A549 treated with CORT108297 at 1 μM for 4 hours (cell line): Measurements from ENCODE around the gene TBC1D5. TPM values are rescaled to one million over a fixed set of nuclear protein-coding genes. Genes with fewer than 3 reads are reported as not detected.

Experiments used
- total RNA-seq: library from RNA; stranded (reverse); fragments of 200-300 nt; extraction: Qiagen RNA extraction; gene quantifications from 5 replicates; pipeline ENCODE4 v1.2.3, GENCODE V29; 2022

TBC1D5 gene
- total RNA-seq, result 11.5 to 16.3 TPM (median 13.9 TPM) in 5 replicates

GRCh38 chr3:17742102-17742879 lies at the start of gene TBC1D5:
TSS of gene TBC1D5 (minus strand) at chr3:17742631. CDS start at chr3:17508570, 234,061 bp downstream.

